Immature natural killer cell (primary cell): Measurements from ENCODE around the gene DEPDC5. TPM values are rescaled to one million over a fixed set of nuclear protein-coding genes. Genes with fewer than 3 reads are reported as not detected.

Experiments used
- DNase-seq, 3 donors: peaks; one replicate each; pipeline ENCODE4 v3.0.0; 2022; ENCODE audit warnings: mixed read lengths in 1 of 3
- H3K27ac Mint-ChIP-seq, 6 donors: one replicate each; pipeline ENCODE4 v1.8.0; 2020; ENCODE audit warnings: mixed read lengths in 6 of 6, mild to moderate bottlenecking in 5 of 6, inconsistent platforms in 4 of 6, moderate library complexity in 3 of 6
- H3K27me3 Mint-ChIP-seq, 3 donors: one replicate each; pipeline ENCODE4 v1.8.0; 2020 to 2021; ENCODE audit warnings: low read depth in 3 of 3, mild to moderate bottlenecking in 3 of 3, mixed read lengths in 3 of 3, moderate library complexity in 3 of 3, inconsistent platforms in 1 of 3
- H3K36me3 Mint-ChIP-seq, 3 donors: one replicate each; pipeline ENCODE4 v1.8.0; 2020; ENCODE audit warnings: mixed read lengths in 3 of 3, inconsistent platforms in 2 of 3, mild to moderate bottlenecking in 2 of 3
- H3K4me1 Mint-ChIP-seq, 2 donors: one replicate each; pipeline ENCODE4 v1.8.0; 2020; ENCODE audit warnings: inconsistent platforms in 2 of 2, mild to moderate bottlenecking in 2 of 2, mixed read lengths in 2 of 2, moderate library complexity in 1 of 2
- H3K4me3 Mint-ChIP-seq, 5 donors: one replicate each; pipeline ENCODE4 v1.8.0; 2020; ENCODE audit warnings: mild to moderate bottlenecking in 5 of 5, mixed read lengths in 5 of 5, inconsistent platforms in 3 of 5, moderate library complexity in 3 of 5
- H3K9me3 Mint-ChIP-seq, 6 donors: one replicate each; pipeline ENCODE4 v1.8.0; 2020; ENCODE audit warnings: mild to moderate bottlenecking in 6 of 6, mixed read lengths in 6 of 6, inconsistent platforms in 4 of 6, moderate library complexity in 3 of 6
- polyA plus RNA-seq, 3 donors: library from polyadenylated mRNA; unstranded; fragments of 300-500 nt; fragmentation: Illumina TruSeq; gene quantifications; one replicate each; pipeline ENCODE4 v1.2.3, GENCODE V29; 2021

The DEPDC5 gene
- polyA plus RNA-seq, 3 donors from 2014 or later = 3.0 to 14.3 (median 3.9) TPM

DNA sequence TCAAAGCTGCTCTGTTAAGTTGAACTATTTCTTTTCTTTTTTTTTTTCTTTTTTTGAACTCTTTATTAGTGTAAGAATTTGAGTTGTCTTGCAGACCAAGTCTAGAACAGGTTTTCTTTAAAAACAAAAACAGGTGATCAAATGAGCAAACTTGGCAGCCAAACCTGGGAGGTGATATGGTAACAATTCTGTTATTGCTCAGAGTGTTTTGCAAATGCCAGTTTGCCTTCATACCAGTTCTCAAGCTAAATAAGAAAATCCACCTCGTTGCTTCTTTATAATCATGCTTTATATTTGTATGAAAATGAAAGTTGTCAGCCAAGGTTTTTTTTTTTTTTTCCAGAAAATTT lies 76.9 kb downstream of the DEPDC5 start:
- Mint-ChIP-seq H3K27ac (no peak overlapping the region), H3K4me1 (no peaks in the 10 kb centered on the region), H3K27me3 (no peaks in the 10 kb centered on the region), H3K36me3 (peaks cover 20 to 53% (median 22%) of the 10 kb centered on the region in 3 donors), H3K4me3 (no peak overlapping the region), H3K9me3 (no peaks in the 10 kb centered on the region)
- DNase-seq = no peak

DNA sequence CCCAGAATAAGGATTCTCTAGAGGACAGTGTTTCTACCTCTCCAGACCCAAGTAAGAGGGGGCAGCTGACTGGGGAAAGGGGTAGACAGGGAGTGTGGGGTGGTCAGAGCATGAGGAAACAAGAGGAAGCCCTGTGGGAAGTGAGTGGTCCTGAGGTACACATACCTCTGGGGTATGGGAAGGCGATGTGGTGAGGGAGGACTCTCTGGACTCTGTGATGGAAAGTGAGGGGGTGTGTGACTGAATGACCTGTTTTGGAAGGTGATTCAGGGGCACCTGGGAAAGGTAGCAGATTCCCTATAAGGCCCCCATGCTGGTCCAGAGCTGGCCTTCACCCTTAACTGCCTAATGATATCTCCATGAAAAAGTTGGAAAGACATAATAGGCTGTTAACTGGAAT lies 80.1 kb downstream of the DEPDC5 start:
- Mint-ChIP-seq H3K27ac (peak overlapping the region in 1 of 6 donors; percentile 71), H3K36me3 (peaks cover 16 to 51% (median 17%) of the 10 kb centered on the region in 3 donors), H3K4me3 (no peak overlapping the region), H3K27me3 (no peaks in the 10 kb centered on the region), H3K9me3 (no peaks in the 10 kb centered on the region), H3K4me1 (no peaks in the 10 kb centered on the region)
- DNase-seq = no peak

DNA sequence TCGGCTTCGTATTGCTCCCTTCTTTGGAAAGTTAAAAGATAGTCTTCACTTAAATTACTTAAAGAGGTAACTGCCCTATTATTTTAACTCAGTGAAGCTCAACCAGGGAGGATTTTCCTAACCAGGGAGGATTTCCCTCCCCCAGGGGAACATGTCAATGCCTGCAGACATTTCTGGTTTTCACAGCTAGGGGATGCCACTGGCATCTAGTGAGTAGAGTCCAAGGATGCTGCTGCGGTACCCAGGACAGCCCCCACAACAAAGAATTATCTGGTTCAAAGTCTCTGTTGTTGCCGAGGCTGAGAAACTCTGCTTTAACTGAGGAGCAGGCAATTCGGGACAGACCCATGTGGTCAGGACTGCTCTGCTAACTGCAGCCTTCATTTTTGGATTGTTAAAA lies 82.2 kb downstream of the DEPDC5 start:
- Mint-ChIP-seq H3K4me1 (no peaks in the 10 kb centered on the region), H3K27ac (no peak overlapping the region), H3K9me3 (no peaks in the 10 kb centered on the region), H3K36me3 (peaks cover 20 to 58% (median 21%) of the 10 kb centered on the region in 3 donors), H3K27me3 (no peaks in the 10 kb centered on the region), H3K4me3 (no peak overlapping the region)
- DNase-seq = no peak

DNA sequence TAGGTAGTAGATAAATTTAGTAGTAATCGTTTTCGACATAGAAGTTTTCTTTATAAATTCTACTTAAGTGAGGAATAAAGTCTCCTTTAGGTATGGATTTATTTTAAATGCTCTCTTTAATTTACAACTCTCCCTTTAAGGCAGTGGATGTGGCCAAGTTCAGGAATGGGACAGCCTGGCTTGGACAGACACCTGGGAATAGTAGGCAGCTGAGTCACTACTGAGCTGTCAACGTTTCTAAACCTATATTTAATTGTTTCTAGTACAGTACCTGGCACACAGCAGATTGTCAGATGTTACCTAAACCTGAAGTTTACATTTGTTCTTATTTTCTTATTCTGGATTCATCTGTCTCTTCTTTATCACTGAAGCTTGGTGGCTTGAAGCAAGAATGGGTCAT lies 85.1 kb downstream of the DEPDC5 start:
- Mint-ChIP-seq H3K27ac (no peak overlapping the region), H3K4me3 (no peak overlapping the region), H3K4me1 (no peaks in the 10 kb centered on the region), H3K9me3 (no peaks in the 10 kb centered on the region), H3K27me3 (peaks cover 0 to 1% (median 0%) of the 10 kb centered on the region in 3 donors), H3K36me3 (peaks cover 31 to 68% (median 33%) of the 10 kb centered on the region in 3 donors)
- DNase-seq = no peak

DNA sequence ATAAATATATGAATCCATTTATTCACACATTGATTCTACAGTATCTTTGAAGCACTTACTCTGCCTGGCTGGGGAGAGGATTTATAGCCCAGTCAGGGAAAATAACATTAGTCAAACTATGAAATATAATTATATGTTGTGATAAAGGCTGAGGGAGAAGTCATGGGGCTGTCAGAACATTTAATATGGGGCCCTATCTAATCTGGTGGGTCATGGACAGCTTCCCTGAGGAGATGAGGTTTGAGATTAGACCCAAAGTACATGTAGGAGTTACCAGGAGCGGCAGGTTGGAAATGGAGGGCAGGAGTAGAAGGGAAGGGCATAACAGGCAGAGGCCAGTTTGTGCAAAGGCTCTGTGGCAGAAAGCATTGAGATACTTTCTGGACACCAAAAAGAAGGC lies 86.2 kb downstream of the DEPDC5 start:
- peaks cover 0 to 1% (median 0%) of the 10 kb centered on the region in 3 donors for H3K27me3 Mint-ChIP-seq
- H3K4me3 Mint-ChIP-seq = no peak overlapping the region
- H3K27ac Mint-ChIP-seq = no peak overlapping the region
- no peaks in the 10 kb centered on the region for H3K9me3 Mint-ChIP-seq
- peaks cover 35 to 68% (median 36%) of the 10 kb centered on the region in 3 donors for H3K36me3 Mint-ChIP-seq
- no peak for DNase-seq
- H3K4me1 Mint-ChIP-seq = no peaks in the 10 kb centered on the region

DNA sequence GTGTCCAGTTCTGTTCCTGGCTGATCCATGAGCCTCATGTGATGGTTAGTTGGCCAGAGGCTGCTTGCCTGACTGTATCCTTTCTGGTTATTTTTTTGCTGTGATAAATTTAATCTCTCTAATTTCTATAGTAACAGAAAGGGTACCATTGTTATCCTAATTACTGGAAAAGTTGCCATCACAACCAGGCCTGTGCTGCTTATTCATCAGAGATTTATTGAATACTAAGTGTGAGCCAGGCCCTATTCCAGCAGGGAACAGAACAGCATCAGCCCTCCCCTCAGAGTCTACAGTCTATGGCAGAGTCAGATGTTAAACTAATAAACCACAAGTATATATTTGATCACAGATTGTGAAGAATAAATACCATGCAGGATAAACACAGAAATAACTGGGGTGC lies 86.8 kb downstream of the DEPDC5 start:
- no peak for DNase-seq
- H3K27me3 Mint-ChIP-seq = peaks cover 0 to 1% (median 0%) of the 10 kb centered on the region in 3 donors
- H3K36me3 Mint-ChIP-seq = peaks cover 37 to 69% (median 39%) of the 10 kb centered on the region in 3 donors
- H3K4me3 Mint-ChIP-seq = no peak overlapping the region
- H3K9me3 Mint-ChIP-seq = no peaks in the 10 kb centered on the region
- H3K4me1 Mint-ChIP-seq = no peaks in the 10 kb centered on the region
- peak overlapping the region in 1 of 6 donors; percentile 35 for H3K27ac Mint-ChIP-seq

DNA sequence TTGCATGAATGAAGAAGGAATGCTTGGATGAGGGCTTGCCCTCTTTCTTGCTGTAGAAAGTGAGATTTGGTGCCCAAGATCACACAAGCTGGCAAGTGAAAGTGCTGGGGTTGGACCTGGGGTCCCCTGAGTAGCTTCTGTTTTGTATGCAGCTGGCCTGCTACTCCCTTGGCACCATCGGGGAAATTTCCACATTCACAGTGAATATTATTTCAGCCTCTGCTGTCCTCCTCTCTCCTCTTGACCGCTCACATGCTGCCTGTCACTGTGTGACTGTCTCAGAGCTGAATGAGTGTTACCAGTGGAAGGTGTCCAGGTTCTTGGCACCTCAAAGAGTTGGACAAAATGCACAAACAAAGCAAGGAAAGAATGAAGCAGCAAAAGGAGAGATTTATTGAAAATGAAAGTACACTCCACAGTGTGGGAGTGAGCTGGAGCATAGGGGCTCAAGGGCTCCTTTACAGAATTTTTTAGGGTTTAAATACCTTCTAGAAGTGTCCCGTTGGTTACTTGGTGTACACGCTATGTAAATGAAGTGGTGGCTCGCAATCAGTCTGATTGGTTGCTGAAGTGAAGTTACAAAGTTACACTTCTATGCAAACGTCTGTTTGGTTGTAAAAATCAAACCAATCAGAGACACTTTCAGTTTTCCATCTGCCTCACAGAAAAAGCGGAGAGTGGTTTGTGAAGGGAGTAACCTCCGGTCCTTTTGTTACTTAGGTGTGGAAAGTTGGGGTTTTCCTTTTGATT lies 87.4 kb downstream of the DEPDC5 start:
- peaks cover 37 to 70% (median 43%) of the 10 kb centered on the region in 3 donors for H3K36me3 Mint-ChIP-seq
- H3K4me3 Mint-ChIP-seq = no peak overlapping the region
- H3K27me3 Mint-ChIP-seq = peaks cover 0 to 1% (median 0%) of the 10 kb centered on the region in 3 donors
- H3K27ac Mint-ChIP-seq = peak overlapping the region in 1 of 6 donors; percentile 35
- DNase-seq = no peak
- H3K4me1 Mint-ChIP-seq = no peaks in the 10 kb centered on the region
- no peaks in the 10 kb centered on the region for H3K9me3 Mint-ChIP-seq

DNA sequence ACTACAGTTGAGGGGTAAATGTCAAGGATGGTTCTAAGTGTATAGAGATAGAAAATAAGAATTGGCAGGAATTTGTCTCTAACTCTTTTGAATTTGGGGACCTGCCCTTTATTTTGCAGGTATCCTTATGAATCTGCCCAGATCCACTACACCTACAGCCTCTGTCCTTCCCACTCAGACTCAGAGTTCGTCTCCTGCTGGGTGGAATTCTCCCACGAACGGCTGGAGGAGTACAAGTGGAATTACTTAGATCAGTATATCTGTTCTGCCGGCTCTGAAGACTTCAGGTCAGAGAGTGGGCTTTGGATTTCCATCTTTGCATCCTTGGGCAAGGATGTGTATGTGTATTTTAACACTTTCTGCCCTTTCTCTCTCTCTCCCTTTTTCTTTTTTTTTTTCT lies 89.7 kb downstream of the DEPDC5 start:
- no peak for DNase-seq
- no peaks in the 10 kb centered on the region for H3K4me1 Mint-ChIP-seq
- H3K36me3 Mint-ChIP-seq = peaks cover 41 to 73% (median 45%) of the 10 kb centered on the region in 3 donors
- H3K27ac Mint-ChIP-seq = no peak overlapping the region
- H3K9me3 Mint-ChIP-seq = no peaks in the 10 kb centered on the region
- peaks cover 0 to 1% (median 0%) of the 10 kb centered on the region in 3 donors for H3K27me3 Mint-ChIP-seq
- H3K4me3 Mint-ChIP-seq = no peak overlapping the region

DNA sequence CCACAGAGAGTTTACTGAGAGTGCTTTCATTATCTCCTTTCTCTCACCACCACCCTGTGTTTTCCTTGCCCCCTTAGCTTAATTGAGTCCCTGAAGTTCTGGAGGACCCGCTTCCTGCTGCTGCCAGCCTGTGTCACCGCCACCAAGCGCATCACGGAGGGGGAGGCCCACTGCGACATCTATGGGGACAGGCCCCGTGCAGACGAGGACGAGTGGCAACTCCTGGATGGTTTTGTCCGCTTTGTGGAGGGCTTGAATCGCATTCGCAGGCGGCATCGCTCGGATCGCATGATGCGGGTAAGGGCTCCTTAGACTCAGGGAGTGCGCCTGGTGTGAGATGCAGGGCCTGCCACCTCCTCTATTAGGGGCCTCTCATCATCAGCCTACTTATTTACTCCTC lies 91.1 kb downstream of the DEPDC5 start:
- Mint-ChIP-seq H3K9me3 (no peaks in the 10 kb centered on the region), H3K27ac (no peak overlapping the region), H3K36me3 (peaks cover 45 to 70% (median 45%) of the 10 kb centered on the region in 3 donors), H3K4me1 (no peaks in the 10 kb centered on the region), H3K27me3 (peaks cover 0 to 1% (median 0%) of the 10 kb centered on the region in 3 donors), H3K4me3 (no peak overlapping the region)
- no peak for DNase-seq

DNA sequence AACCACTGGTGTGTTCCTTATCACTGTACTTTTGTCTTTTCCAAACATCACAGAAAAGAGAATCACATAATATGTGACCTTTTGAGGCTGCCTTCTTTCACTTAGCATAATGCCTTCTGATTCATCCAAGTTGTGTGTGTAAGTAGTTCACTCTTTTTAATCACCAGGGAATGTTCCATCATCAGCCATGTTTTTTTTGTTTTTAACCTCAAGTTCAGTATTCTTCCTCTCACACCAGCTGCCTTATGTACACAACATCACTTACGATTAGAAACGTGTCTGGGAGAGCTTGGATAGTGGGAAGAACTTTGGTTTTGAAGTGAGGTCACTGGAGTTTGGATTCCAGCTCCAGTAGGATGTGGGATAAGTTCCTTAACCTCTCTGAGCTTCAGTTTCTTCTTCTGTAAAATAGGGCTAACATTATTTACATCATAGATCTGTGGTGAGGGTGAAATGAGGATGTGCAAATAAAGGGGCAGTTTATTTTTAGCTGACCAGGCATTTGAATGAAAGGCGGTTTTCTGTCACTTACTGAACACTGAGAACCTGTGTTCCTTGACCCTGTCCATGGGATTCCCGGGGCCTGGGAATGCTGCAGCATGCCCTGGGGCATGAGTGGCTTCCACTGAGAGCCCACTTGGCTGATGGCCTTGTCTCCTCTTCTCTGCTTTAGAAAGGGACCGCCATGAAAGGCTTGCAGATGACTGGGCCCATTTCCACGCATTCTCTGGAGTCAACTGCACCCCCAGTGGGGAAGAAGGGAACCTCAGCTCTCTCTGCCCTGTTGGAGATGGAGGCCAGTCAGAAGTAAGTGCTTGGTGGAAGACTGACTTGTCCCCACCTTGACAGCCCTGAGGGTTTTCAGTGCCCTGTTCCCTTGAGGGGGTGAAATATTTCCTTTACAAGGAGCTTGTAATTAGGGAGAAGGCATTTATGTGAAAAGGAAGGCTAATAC lies 92.6 kb downstream of the DEPDC5 start:
- Mint-ChIP-seq H3K4me3 (no peak overlapping the region), H3K36me3 (peaks cover 37 to 63% (median 45%) of the 10 kb centered on the region in 3 donors), H3K27ac (no peak overlapping the region), H3K4me1 (no peaks in the 10 kb centered on the region), H3K9me3 (no peaks in the 10 kb centered on the region), H3K27me3 (no peaks in the 10 kb centered on the region)
- DNase-seq = no peak

DNA sequence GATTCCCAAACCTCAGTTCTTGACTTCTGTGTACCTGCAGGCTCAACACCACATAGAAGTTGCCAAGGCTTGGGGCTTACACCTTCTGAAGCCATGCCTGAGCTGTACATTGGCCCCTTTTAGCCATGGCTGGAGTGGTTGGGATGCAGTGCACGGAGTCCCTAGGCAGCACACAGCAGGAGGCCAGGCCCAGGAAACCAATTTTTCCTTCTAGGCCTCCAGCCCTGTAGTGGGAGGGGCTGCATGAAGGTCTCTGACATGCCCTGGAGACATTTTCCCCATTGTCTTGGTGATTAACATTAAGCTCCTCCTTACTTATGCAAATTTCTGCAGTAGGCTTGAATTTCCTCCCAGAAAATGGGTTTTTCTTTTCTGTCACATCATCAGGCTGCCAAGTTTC lies 94.6 kb downstream of the DEPDC5 start:
- peaks cover 29 to 60% (median 41%) of the 10 kb centered on the region in 3 donors for H3K36me3 Mint-ChIP-seq
- no peak for DNase-seq
- H3K27ac Mint-ChIP-seq = no peak overlapping the region
- no peak overlapping the region for H3K4me3 Mint-ChIP-seq
- H3K9me3 Mint-ChIP-seq = no peaks in the 10 kb centered on the region
- no peaks in the 10 kb centered on the region for H3K4me1 Mint-ChIP-seq
- H3K27me3 Mint-ChIP-seq = no peaks in the 10 kb centered on the region

DNA sequence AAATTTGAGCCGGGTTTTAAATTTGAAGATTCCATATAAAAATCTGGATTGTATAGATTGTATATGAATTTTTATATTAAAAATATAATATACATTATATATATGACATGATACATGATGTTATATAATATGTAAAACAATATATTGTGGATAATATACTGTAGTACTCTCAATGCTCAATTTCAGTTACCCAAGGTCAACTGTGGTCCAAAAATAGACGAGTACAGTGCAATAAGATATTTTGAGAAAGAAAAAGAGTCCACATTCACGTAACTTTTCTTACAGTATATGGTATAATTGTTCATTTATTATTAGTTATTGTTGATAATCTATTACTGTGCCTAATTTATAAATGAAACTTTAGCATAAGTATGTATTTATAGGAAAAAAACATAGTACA lies 96.3 kb downstream of the DEPDC5 start:
- DNase-seq = no peak
- H3K4me3 Mint-ChIP-seq = no peak overlapping the region
- H3K27me3 Mint-ChIP-seq = no peaks in the 10 kb centered on the region
- H3K27ac Mint-ChIP-seq = no peak overlapping the region
- no peaks in the 10 kb centered on the region for H3K4me1 Mint-ChIP-seq
- H3K9me3 Mint-ChIP-seq = no peaks in the 10 kb centered on the region
- H3K36me3 Mint-ChIP-seq = peaks cover 26 to 62% (median 35%) of the 10 kb centered on the region in 3 donors

DNA sequence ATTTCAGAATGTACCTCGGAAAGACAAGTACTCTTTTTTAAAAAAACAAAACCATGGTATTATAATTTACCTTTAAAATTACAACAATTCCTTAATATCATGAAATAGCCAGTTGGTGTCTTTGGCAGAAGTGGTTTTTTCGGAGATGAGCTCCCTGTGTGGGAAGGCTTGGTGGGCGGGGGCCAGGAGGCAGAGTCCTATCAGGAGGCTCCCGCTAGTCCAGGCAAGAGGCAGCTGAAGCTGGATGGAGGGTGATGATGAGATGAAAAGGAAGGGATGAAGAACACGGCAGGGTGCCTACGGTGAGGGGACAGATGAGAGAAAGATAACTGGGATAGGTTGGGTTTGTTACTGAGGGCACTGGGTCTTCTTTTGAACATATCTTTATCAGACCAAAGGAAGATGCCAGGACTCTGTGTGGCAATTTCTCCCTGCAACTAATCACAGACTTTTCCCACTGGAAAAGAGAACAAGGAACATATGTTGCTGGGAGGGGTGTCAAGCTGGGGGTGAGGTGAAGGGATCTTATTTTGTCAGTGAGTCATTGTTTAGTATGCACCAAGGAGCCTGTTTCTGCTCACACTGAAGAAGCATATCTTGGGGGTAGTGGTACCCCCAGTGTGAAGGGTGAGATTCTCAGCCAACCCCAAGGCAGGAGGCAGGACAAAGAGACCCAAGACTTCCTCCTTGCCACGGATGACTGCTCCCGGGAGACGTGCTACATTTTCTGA lies 99.0 kb downstream of the DEPDC5 start:
- H3K4me3 Mint-ChIP-seq = no peak overlapping the region
- H3K36me3 Mint-ChIP-seq = peaks cover 15 to 61% (median 25%) of the 10 kb centered on the region in 3 donors
- peak overlapping the region in 1 of 6 donors; percentile 12 for H3K27ac Mint-ChIP-seq

More for the DNA sequence above, 99.0 kb downstream of the DEPDC5 start:
- Mint-ChIP-seq H3K9me3 (no peaks in the 10 kb centered on the region), H3K4me1 (no peaks in the 10 kb centered on the region), H3K27me3 (no peaks in the 10 kb centered on the region)
- DNase-seq = no peak
